ENCODE results near the gene CDK5RAP3.
"Not testable (repeated sequence)": the region's sequence is repeated elsewhere in the genome, so short reads cannot be mapped to it uniquely, and the experiment has no call there.

The CDK5RAP3 gene

GRCh38 chr17:48016112-48016511 lies 45.2 kb downstream of the CDK5RAP3 start:
- Histone ChIP-seq H3K9ac (ENCODE audit: low read length) (no peak overlapping the region), H3K27me3 (replicated peaks; ENCODE audit: control insufficient read depth, insufficient read depth, low read length) (peaks cover 4% of the 10 kb centered on the region), H3K36me3 (ENCODE audit: control insufficient read depth, insufficient read depth, low read length, severe bottlenecking) (no peaks in the 10 kb centered on the region), H3K4me1 (ENCODE audit: control insufficient read depth, insufficient read depth, low read length) (peaks cover 7% of the 10 kb centered on the region), H3K9me3 (ENCODE audit: control insufficient read depth, low read length) (no peaks in the 10 kb centered on the region), H3K4me3 (ENCODE audit: low read length) (no peak overlapping the region)
- DNase-seq (ENCODE audit: low read depth), result no peak

- H3K4me3 ChIP-seq (ENCODE audit: low read length); H3K27me3 ChIP-seq (replicated peaks; ENCODE audit: control insufficient read depth, insufficient read depth, low read length); H3K9me3 ChIP-seq (ENCODE audit: control insufficient read depth, low read length); H3K36me3 ChIP-seq (ENCODE audit: control insufficient read depth, insufficient read depth, low read length, severe bottlenecking); H3K4me1 ChIP-seq (ENCODE audit: control insufficient read depth, insufficient read depth, low read length); DNase-seq (ENCODE audit: low read depth); H3K9ac ChIP-seq (ENCODE audit: low read length): not testable (repeated sequence)
Measured at GRCh38 chr17:48017817-48018158, 46.9 kb downstream of the CDK5RAP3 start.

- Histone ChIP-seq H3K4me1 (ENCODE audit: control insufficient read depth, insufficient read depth, low read length) (peaks cover 37% of the 10 kb centered on the region), H3K9me3 (ENCODE audit: control insufficient read depth, low read length) (no peaks in the 10 kb centered on the region), H3K4me3 (ENCODE audit: low read length) (no peak overlapping the region), H3K9ac (ENCODE audit: low read length) (no peak overlapping the region), H3K36me3 (ENCODE audit: control insufficient read depth, insufficient read depth, low read length, severe bottlenecking) (no peaks in the 10 kb centered on the region), H3K27me3 (replicated peaks; ENCODE audit: control insufficient read depth, insufficient read depth, low read length) (no peaks in the 10 kb centered on the region)
- DNase-seq (ENCODE audit: low read depth), result no peak
Measured at GRCh38 chr17:48021934-48022333, 51.0 kb downstream of the CDK5RAP3 start.

- Histone ChIP-seq H3K9me3 (ENCODE audit: control insufficient read depth, low read length) (no peaks in the 10 kb centered on the region), H3K36me3 (ENCODE audit: control insufficient read depth, insufficient read depth, low read length, severe bottlenecking) (no peaks in the 10 kb centered on the region), H3K4me1 (ENCODE audit: control insufficient read depth, insufficient read depth, low read length) (peaks cover 41% of the 10 kb centered on the region), H3K9ac (ENCODE audit: low read length) (no peak overlapping the region), H3K27me3 (replicated peaks; ENCODE audit: control insufficient read depth, insufficient read depth, low read length) (no peaks in the 10 kb centered on the region), H3K4me3 (ENCODE audit: low read length) (no peak overlapping the region)
- no peak for DNase-seq (ENCODE audit: low read depth)
Measured at GRCh38 chr17:48022901-48023300, 52.0 kb downstream of the CDK5RAP3 start.

- H3K4me1 ChIP-seq (ENCODE audit: control insufficient read depth, insufficient read depth, low read length), result peaks cover 41% of the 10 kb centered on the region
- H3K36me3 ChIP-seq (ENCODE audit: control insufficient read depth, insufficient read depth, low read length, severe bottlenecking), result no peaks in the 10 kb centered on the region
- H3K9ac ChIP-seq (ENCODE audit: low read length), result peak overlapping the region; percentile 80
- DNase-seq (ENCODE audit: low read depth), result peak; percentile 92
- H3K4me3 ChIP-seq (ENCODE audit: low read length), result peak overlapping the region; percentile 81
- H3K27me3 ChIP-seq (replicated peaks; ENCODE audit: control insufficient read depth, insufficient read depth, low read length), result no peaks in the 10 kb centered on the region
- no peaks in the 10 kb centered on the region for H3K9me3 ChIP-seq (ENCODE audit: control insufficient read depth, low read length)
Measured at GRCh38 chr17:48023400-48024148, 52.7 kb downstream of the CDK5RAP3 start.

GRCh38 chr17:48024149-48025039 lies 53.5 kb downstream of the CDK5RAP3 start:
- Histone ChIP-seq H3K36me3 (ENCODE audit: control insufficient read depth, insufficient read depth, low read length, severe bottlenecking) (no peaks in the 10 kb centered on the region), H3K9me3 (ENCODE audit: control insufficient read depth, low read length) (no peaks in the 10 kb centered on the region), H3K27me3 (replicated peaks; ENCODE audit: control insufficient read depth, insufficient read depth, low read length) (no peaks in the 10 kb centered on the region), H3K4me3 (ENCODE audit: low read length) (peak overlapping the region; percentile 81), H3K9ac (ENCODE audit: low read length) (peak overlapping the region; percentile 80), H3K4me1 (ENCODE audit: control insufficient read depth, insufficient read depth, low read length) (peaks cover 41% of the 10 kb centered on the region)
- DNase-seq (ENCODE audit: low read depth), result peak; percentile 81

- H3K4me1 ChIP-seq (ENCODE audit: control insufficient read depth, insufficient read depth, low read length), result peaks cover 42% of the 10 kb centered on the region
- no peaks in the 10 kb centered on the region for H3K27me3 ChIP-seq (replicated peaks; ENCODE audit: control insufficient read depth, insufficient read depth, low read length)
- H3K4me3 ChIP-seq (ENCODE audit: low read length), result peak overlapping the region; percentile 81
- H3K9ac ChIP-seq (ENCODE audit: low read length), result peak overlapping the region; percentile 88
- H3K36me3 ChIP-seq (ENCODE audit: control insufficient read depth, insufficient read depth, low read length, severe bottlenecking), result no peaks in the 10 kb centered on the region
- peak; percentile 98 for DNase-seq (ENCODE audit: low read depth)
- H3K9me3 ChIP-seq (ENCODE audit: control insufficient read depth, low read length), result no peaks in the 10 kb centered on the region
Measured at GRCh38 chr17:48025040-48025903, 54.4 kb downstream of the CDK5RAP3 start.

- H3K4me3 ChIP-seq (ENCODE audit: low read length), result peak overlapping the region; percentile 79
- H3K9ac ChIP-seq (ENCODE audit: low read length), result peak overlapping the region; percentile 88
- H3K36me3 ChIP-seq (ENCODE audit: control insufficient read depth, insufficient read depth, low read length, severe bottlenecking), result no peaks in the 10 kb centered on the region
- no peaks in the 10 kb centered on the region for H3K9me3 ChIP-seq (ENCODE audit: control insufficient read depth, low read length)
- peaks cover 49% of the 10 kb centered on the region for H3K4me1 ChIP-seq (ENCODE audit: control insufficient read depth, insufficient read depth, low read length)
- DNase-seq (ENCODE audit: low read depth), result peak; percentile 48
- H3K27me3 ChIP-seq (replicated peaks; ENCODE audit: control insufficient read depth, insufficient read depth, low read length), result no peaks in the 10 kb centered on the region
Measured at GRCh38 chr17:48025904-48026501, 55.1 kb downstream of the CDK5RAP3 start.

- Histone ChIP-seq H3K4me1 (ENCODE audit: control insufficient read depth, insufficient read depth, low read length) (peaks cover 50% of the 10 kb centered on the region), H3K4me3 (ENCODE audit: low read length) (no peak overlapping the region), H3K36me3 (ENCODE audit: control insufficient read depth, insufficient read depth, low read length, severe bottlenecking) (peaks cover 3% of the 10 kb centered on the region), H3K9ac (ENCODE audit: low read length) (peak overlapping the region; percentile 88), H3K27me3 (replicated peaks; ENCODE audit: control insufficient read depth, insufficient read depth, low read length) (no peaks in the 10 kb centered on the region), H3K9me3 (ENCODE audit: control insufficient read depth, low read length) (no peaks in the 10 kb centered on the region)
- DNase-seq (ENCODE audit: low read depth), result peak; percentile 96
Measured at GRCh38 chr17:48026502-48027321, 55.8 kb downstream of the CDK5RAP3 start.

GRCh38 chr17:48027322-48027981 lies 56.5 kb downstream of the CDK5RAP3 start:
- no peak for DNase-seq (ENCODE audit: low read depth)
- no peaks in the 10 kb centered on the region for H3K27me3 ChIP-seq (replicated peaks; ENCODE audit: control insufficient read depth, insufficient read depth, low read length)
- H3K4me1 ChIP-seq (ENCODE audit: control insufficient read depth, insufficient read depth, low read length), result peaks cover 50% of the 10 kb centered on the region
- H3K36me3 ChIP-seq (ENCODE audit: control insufficient read depth, insufficient read depth, low read length, severe bottlenecking), result peaks cover 10% of the 10 kb centered on the region
- no peaks in the 10 kb centered on the region for H3K9me3 ChIP-seq (ENCODE audit: control insufficient read depth, low read length)
- H3K4me3 ChIP-seq (ENCODE audit: low read length), result no peak overlapping the region
- H3K9ac ChIP-seq (ENCODE audit: low read length), result peak overlapping the region; percentile 75

Data from adipocyte (in vitro differentiated cells).